D721Med (cell line): ENCODE data around the gene FKBP5.
A peak's percentile ranks its signal among the peaks of the same experiment; 100 is the strongest.

Source experiments
- DNase-seq: peaks from one replicate; pipeline ENCODE4 v3.0.0; 2011; ENCODE audit warnings: low spot score; ENCODE audit not compliant: insufficient read length
- FAIRE-seq: peaks from 2 replicates; lab custom pipeline; 2011; peaks lifted over from hg19 to GRCh38; lab: Jason Lieb, UNC
- CTCF ChIP-seq: IDR thresholded peaks from 2 replicates; pipeline ENCODE4 v1.5.1; 2012; ENCODE audit warnings: mild to moderate bottlenecking, control low read depth; ENCODE audit not compliant: insufficient read depth; ENCODE audit errors: missing control alignments

FKBP5 gene

DNA sequence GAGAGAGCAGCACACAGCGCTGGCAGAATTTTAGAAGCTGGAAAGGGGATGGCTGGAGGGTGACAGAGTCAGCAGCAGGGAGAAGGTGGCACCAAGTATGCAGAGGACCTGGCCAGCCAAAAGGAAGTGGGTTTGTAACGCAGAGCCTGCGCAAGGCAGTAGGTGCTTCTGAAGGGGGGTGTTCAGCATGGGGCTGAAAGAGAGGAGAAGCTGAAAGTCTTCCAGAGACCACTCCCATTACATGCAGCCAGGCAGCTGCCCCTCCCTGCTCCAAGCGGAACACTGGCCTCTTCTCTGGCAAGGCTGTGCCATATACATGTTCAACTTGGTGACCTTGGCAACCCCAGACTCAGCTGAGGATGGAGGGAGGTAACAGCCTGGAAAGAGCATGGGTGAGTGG is 133.9 kb downstream of the FKBP5 start:
- DNase-seq (no peak), FAIRE-seq (no peak)
- no peak for TF ChIP-seq CTCF

DNA sequence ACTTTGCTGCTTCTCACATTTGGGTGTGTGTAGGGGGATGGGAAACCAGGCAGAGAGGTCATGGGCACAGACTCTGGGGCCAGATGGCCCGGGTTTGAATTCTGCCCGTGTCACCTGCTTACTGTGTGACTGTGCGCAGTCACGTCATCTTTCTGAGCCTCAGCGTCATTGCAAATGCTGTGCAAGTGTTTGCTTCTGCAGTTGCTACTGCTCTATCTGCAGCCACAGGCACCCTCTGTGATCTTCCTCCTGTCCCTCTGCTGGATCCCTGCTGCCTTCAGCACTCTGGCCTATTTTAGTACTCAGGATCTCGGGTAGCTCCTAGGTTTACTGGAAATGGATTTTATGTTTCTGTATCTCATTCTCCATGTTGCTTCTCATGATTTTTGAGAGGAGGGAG is 135.4 kb downstream of the FKBP5 start:
- no peak for TF ChIP-seq CTCF
- FAIRE-seq, result no peak
- no peak for DNase-seq

DNA sequence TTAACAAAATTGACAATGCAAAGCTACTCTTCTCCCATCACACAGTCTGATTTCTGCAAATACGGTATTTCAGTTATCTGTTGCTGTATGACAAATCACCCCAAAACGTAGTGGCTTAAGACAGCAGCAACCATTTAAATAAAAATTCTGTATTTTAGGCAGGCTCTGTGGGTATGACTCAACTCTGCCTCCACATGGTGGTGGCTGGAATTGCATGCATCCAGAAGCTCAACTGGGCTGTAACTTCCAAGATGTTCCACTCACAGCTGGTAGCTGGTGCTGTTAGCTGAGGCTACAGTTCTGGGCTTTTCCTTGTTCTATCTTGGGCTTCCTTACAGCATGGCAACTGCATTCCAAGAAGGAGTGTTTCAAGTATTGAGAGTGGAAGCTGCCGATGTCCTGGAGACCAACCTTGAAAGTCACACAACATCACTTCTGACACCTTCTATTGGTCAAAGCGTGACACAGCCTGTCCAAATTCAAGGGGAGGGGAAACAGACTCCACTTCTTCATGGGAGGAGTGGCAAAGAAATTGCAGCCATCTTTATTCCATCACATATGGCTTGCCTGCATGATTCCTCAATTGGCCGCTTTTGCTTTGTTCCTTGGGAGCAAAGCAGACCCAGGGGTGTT is 136.3 kb downstream of the FKBP5 start:
- FAIRE-seq (no peak), DNase-seq (no peak)
- peak; percentile 75 for TF ChIP-seq CTCF

- DNase-seq (no peak), FAIRE-seq (no peak)
- TF ChIP-seq CTCF, result no peak
These were observed 138.3 kb downstream of the FKBP5 start for GRCh38 chr6:35550437-35550836.

DNA sequence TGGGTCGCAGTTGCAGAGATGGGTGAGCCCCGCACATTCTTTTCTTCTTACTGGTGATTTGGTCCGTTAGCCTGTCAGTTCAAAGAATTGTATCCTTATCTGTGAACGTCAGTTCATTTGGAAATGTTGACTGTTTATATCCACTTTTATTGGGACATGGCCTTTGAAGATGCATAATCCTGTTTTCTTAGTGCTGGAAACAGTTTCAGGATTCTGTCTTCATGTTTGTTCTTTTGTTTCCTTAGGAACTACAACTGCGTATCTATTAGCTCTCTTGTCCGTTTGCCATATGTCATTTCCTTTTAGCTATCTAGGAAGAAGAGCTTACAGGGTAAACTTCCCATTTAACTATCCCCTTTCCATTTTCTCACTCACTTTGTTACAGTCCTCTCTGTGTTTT is 141.0 kb downstream of the FKBP5 start:
- no peak for FAIRE-seq
- DNase-seq, result no peak
- no peak for TF ChIP-seq CTCF

GRCh38 chr6:35544769-35545361 is 143.8 kb downstream of the FKBP5 start:
- DNase-seq (no peak), FAIRE-seq (no peak)
- no peak for TF ChIP-seq CTCF

- no peak for FAIRE-seq
- TF ChIP-seq CTCF, result no peak
- DNase-seq, result no peak
These were observed 145.1 kb downstream of the FKBP5 start for GRCh38 chr6:35543459-35544193.
